ENCODE results near the gene CAPG. TPM values are rescaled to one million over a fixed set of nuclear protein-coding genes. Genes with fewer than 3 reads are reported as not detected.

The CAPG gene
- total and polyA plus RNA-seq, 10 of the 15 experiments (the other 5 are each of a cell fraction or from before 2014, with no cell fraction given), result 26.3 to 192 (median 100) TPM

DNA sequence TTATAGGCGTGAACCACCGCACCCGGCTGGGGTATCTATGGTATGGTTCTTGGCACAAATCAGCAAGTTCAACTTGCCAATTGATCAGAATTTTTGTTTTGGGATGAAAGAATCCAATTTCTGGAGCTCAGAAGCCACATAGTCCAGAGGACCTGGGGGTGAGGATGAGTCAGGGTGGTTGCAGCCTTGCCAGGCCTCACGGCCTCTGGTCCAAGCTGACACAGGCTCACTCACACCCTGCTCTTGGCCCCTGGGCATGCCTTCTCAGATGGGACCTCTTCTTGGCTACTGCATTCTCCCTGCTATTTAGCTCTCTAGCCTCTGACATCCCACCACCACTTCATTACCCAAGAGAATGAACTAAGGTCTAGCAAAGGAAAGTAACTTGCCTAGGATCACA lies 16.3 kb downstream of the CAPG start:
- DNase-seq (ENCODE audit: low read depth, low spot score) (no peak), FAIRE-seq (no peak), ATAC-seq (no peak)
- H2AFZ ChIP-seq (ENCODE audit: control insufficient read depth, low read depth, low read length), result no peak overlapping the region
- no peaks in the 10 kb centered on the region for H3K27me3 ChIP-seq (replicated peaks in 1 of 2; ENCODE audit: control insufficient read depth in 2 of 2, insufficient read depth in 2 of 2, low read length in 1 of 2)
- no peaks in the 10 kb centered on the region for H4K20me1 ChIP-seq (ENCODE audit: control insufficient read depth, insufficient read depth)
- intact Hi-C loops (cut with micrococcal nuclease; ENCODE audit: unreplicated experiment) (no loop called here), in situ Hi-C loops (cut with MboI) (no loop called here)
- H3K4me2 ChIP-seq (ENCODE audit: control insufficient read depth, insufficient read depth), result no peak overlapping the region
- H3K9me3 ChIP-seq (replicated peaks; ENCODE audit: control insufficient read depth, insufficient read depth, low read length), result no peaks in the 10 kb centered on the region
- no peak overlapping the region for H3K4me3 ChIP-seq
- H3K79me2 ChIP-seq (ENCODE audit: control insufficient read depth, insufficient read depth, low read length), result no peaks in the 10 kb centered on the region
- ChIA-PET CTCF (interaction anchor here (0.5 to 7.0 kb wide), 5 partner anchors 11 to 163 kb away, joined by 3 to 104 read pairs (median 6); partner anchors contain the start of gene SH2D6), RAD21 (ENCODE audit: unreplicated experiment) (interaction anchor here (3.4 to 7.7 kb wide), 2 partner anchors 26 to 157 kb away, joined by 30 to 60 read pairs; partner anchors contain the start of gene SH2D6), SMC1A (ENCODE audit: uncharacterized antibody, unreplicated experiment) (interaction anchor here (3.5 kb wide), 1 partner anchor 14 kb away, joined by 11 read pairs; no protein-coding TSS in a partner anchor), POLR2A (interaction anchor here (1.2 kb wide), 1 partner anchor 14 kb away, joined by 7 read pairs; no protein-coding TSS in a partner anchor)
- H3K27ac ChIP-seq (ENCODE audit: control insufficient read depth, insufficient read depth), result no peak overlapping the region
- peaks cover 16% of the 10 kb centered on the region for H3K4me1 ChIP-seq (ENCODE audit: control insufficient read depth, insufficient read depth, low read length)
- H3K36me3 ChIP-seq (ENCODE audit: control insufficient read depth in 2 of 2, insufficient read depth in 2 of 2, low read length in 1 of 2), result peaks cover 3 to 8% of the 10 kb centered on the region in 2 experiments; a peak in 3 of 4 replicates
- WGBS (ENCODE audit: insufficient coverage, insufficient replicate concordance, low lambda C conversion rate, missing lambda C conversion rate), result 94% methylated on average over 4 of the region's 4 CpGs
- TF ChIP-seq CREB1 (IDR thresholded peaks at IDR 0.05; ENCODE audit: low read depth), result no peak
- no peak for TF ChIP-seq ZNF217 (IDR thresholded peaks at IDR 0.05)
- TF ChIP-seq ZNF384 (IDR thresholded peaks at IDR 0.05; ENCODE audit: borderline replicate concordance, low read depth, low read length), result no peak
- TF ChIP-seq, protein P1, sequence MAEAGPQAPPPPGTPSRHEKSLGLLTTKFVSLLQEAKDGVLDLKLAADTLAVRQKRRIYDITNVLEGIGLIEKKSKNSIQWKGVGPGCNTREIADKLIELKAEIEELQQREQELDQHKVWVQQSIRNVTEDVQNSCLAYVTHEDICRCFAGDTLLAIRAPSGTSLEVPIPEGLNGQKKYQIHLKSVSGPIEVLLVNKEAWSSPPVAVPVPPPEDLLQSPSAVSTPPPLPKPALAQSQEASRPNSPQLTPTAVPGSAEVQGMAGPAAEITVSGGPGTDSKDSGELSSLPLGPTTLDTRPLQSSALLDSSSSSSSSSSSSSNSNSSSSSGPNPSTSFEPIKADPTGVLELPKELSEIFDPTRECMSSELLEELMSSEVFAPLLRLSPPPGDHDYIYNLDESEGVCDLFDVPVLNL (IDR thresholded peaks at IDR 0.05; ENCODE audit: low read depth, low read length), result no peak
- no peak for TF ChIP-seq HCFC1 (IDR thresholded peaks at IDR 0.05; ENCODE audit: low read length)
- no peak for TF ChIP-seq SMC3 (IDR thresholded peaks at IDR 0.05; ENCODE audit: borderline replicate concordance, low read length)
- TF ChIP-seq NFIC (IDR thresholded peaks at IDR 0.05; ENCODE audit: low read depth, low read length), result no peak
- no peak for TF ChIP-seq SP1 (IDR thresholded peaks at IDR 0.05; ENCODE audit: low read depth, low read length)
- no peak for TF ChIP-seq KDM1A (IDR thresholded peaks at IDR 0.05; ENCODE audit: borderline replicate concordance)
- TF ChIP-seq ZBED1 (IDR thresholded peaks at IDR 0.05; ENCODE audit: borderline replicate concordance), result no peak
- TF ChIP-seq ZNF207 (IDR thresholded peaks at IDR 0.05; ENCODE audit: borderline replicate concordance), result no peak
- no peak for TF ChIP-seq SUPT20H (IDR thresholded peaks at IDR 0.05; ENCODE audit: borderline replicate concordance, control insufficient read depth, low read depth, low read length)
- BruUV-seq (replicated peaks), result no TSS peak
- H3K9ac ChIP-seq (ENCODE audit: control insufficient read depth, insufficient read depth, low read length), result no peak overlapping the region
